Ovary (tissue), 3 donors: ENCODE data around the gene HS6ST3.

Experiments used
- EP300 ChIP-seq: sonication (generic); formaldehyde crosslinking; IDR thresholded peaks from one replicate; pipeline ENCODE4 v1.6.1; 2017; ENCODE audit warnings: antibody characterized with exemption
- POLR2A ChIP-seq: fragments of 450-650 bp; IDR thresholded peaks from one replicate; pipeline ENCODE4 v1.6.1; 2017; ENCODE audit warnings: antibody characterized with exemption, mild to moderate bottlenecking, moderate library complexity
- TF ChIP-seq, protein P1 (sequence below), 3 donors: fragments of 450-650 bp in 2 of 3; fragments of 200-600 bp in 1 of 3; IDR thresholded peaks; one replicate each; pipeline versions ENCODE4 v1.5.1 to v1.8.0; 2016 to 2022; ENCODE audit warnings: antibody characterized with exemption in 3 of 3, mild to moderate bottlenecking in 1 of 3
- donor health status: DM: no; HTN: no; CAD: no.

DNA sequence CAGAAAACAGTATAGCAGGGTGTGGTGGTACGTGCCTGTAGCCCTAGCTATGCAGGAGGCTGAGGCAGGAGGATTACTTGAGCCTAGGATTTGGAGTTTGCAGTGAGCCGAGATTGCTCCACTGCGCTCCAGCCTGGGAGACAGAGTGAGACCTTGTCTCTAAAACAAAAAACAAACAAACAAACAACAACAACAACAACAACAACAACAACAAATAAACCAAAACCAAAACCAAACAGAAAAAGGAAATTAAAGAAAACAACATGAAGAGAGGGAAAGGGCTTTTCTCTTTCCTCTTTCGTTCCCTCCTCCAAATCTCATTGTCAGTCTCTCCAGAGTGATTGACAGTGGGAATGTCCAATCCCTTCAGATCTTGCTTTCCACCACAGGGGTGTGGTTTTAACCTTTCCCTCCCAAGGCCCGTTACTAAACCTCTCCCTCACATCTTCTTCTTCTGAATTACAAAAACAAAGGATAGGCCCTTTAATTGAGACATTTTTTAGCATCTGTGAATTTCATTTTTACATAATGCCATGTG, 341.2 kb downstream of the HS6ST3 start:
- TF ChIP-seq EP300 (no peak), POLR2A (no peak)
- TF ChIP-seq, protein P1, sequence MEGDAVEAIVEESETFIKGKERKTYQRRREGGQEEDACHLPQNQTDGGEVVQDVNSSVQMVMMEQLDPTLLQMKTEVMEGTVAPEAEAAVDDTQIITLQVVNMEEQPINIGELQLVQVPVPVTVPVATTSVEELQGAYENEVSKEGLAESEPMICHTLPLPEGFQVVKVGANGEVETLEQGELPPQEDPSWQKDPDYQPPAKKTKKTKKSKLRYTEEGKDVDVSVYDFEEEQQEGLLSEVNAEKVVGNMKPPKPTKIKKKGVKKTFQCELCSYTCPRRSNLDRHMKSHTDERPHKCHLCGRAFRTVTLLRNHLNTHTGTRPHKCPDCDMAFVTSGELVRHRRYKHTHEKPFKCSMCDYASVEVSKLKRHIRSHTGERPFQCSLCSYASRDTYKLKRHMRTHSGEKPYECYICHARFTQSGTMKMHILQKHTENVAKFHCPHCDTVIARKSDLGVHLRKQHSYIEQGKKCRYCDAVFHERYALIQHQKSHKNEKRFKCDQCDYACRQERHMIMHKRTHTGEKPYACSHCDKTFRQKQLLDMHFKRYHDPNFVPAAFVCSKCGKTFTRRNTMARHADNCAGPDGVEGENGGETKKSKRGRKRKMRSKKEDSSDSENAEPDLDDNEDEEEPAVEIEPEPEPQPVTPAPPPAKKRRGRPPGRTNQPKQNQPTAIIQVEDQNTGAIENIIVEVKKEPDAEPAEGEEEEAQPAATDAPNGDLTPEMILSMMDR (IDR thresholded peaks at IDR 0.05) = no peak
